Measurements from ENCODE around the gene PXMP2. TPM values are rescaled to one million over a fixed set of nuclear protein-coding genes. Genes with fewer than 3 reads are reported as not detected.

Gene PXMP2
- 10 to 100 TPM; 15.7 to 27.4 (median 19.6) TPM for polyA plus RNA-seq (ENCODE audit: insufficient read length in 10 of 10)
- long read RNA-seq, donor 1, transcript PXMP2-201 (5 exons, 957 nt): major isoform, 8 of 16 reads
- long read RNA-seq, donor 1, partial matches to known transcripts: 7 of 16 reads
- long read RNA-seq, donor 1, other reads (novel, unspliced or antisense): 0 of 16 reads
- long read RNA-seq, donor 2, transcript PXMP2-201 (5 exons, 957 nt): major isoform, 13 of 13 reads
- long read RNA-seq, donor 2, partial matches to known transcripts: 0 of 13 reads
- long read RNA-seq, donor 2, other reads (novel, unspliced or antisense): 0 of 13 reads
- long read RNA-seq, donor 3: 0 reads
- long read RNA-seq, donor 4, transcript PXMP2-201 (5 exons, 957 nt): major isoform, 17 of 19 reads
- long read RNA-seq, donor 4, partial matches to known transcripts: 0 of 19 reads
- long read RNA-seq, donor 4, other reads (novel, unspliced or antisense): 0 of 19 reads
- long read RNA-seq, donor 5, transcript PXMP2-201 (5 exons, 957 nt): major isoform, 16 of 16 reads
- long read RNA-seq, donor 5, partial matches to known transcripts: 0 of 16 reads
- long read RNA-seq, donor 5, other reads (novel, unspliced or antisense): 0 of 16 reads
- long read RNA-seq, donor 6, transcript PXMP2-201 (5 exons, 957 nt): major isoform, 9 of 24 reads
- long read RNA-seq, donor 6, partial matches to known transcripts: 13 of 24 reads
- long read RNA-seq, donor 6, other reads (novel, unspliced or antisense): 0 of 24 reads
- long read RNA-seq, donor 7, transcript PXMP2-201 (5 exons, 957 nt): major isoform, 9 of 9 reads
- long read RNA-seq, donor 7, partial matches to known transcripts: 0 of 9 reads
- long read RNA-seq, donor 7, other reads (novel, unspliced or antisense): 0 of 9 reads
- long read RNA-seq, donor 8, transcript PXMP2-201 (5 exons, 957 nt): major isoform, 9 of 24 reads
- long read RNA-seq, donor 8, partial matches to known transcripts: 15 of 24 reads
- long read RNA-seq, donor 8, other reads (novel, unspliced or antisense): 0 of 24 reads
- long read RNA-seq, donor 9, transcript PXMP2-201 (5 exons, 957 nt): major isoform, 6 of 6 reads
- long read RNA-seq, donor 9, partial matches to known transcripts: 0 of 6 reads
- long read RNA-seq, donor 9, other reads (novel, unspliced or antisense): 0 of 6 reads

DNA sequence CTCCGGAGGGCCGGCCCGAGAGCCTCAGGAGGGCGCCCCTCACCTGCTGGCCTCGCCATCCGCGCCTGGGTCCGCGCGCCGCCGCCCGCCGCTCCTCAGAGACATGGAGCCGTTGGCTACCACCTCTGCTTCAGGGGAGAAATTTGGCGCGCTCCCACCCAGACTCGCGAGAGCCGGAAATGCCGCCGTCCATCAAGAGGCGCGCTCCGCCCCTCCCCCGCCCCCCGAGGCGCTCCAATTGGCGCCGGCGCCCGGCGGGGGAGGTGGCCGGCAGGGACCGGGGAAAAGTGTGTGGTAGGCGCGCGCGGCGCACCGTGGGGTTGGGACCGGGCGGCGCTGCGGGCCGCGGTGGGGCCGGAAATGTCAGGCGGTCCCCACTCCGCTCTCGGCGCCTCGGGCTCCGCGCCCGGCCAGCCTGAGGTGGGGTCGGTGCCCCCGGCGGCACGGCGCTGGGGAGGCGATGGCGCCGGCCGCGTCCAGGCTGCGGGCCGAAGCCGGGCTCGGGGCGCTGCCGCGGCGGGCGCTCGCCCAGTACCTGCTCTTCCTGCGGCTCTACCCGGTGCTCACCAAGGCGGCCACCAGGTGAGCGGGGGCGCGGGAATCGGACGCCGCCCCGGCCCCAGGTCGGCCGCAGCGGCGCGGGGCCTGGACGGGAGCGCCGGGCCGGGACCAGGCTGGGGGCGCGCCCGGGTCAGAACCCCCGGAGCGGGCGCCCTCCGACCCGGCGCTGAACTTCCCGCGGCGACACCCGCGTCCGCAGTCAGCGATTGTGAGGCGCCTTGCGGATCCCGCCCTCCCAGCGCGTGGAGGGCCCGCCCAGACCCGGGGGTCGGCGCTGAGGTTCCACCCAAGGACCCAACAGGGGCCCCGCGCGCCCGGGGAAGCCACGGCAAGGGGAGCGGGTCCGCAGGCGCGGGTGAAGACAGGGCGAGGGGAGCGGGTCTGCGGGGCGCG is at the start of gene PXMP2, which contains the start of gene POLE:
Gene PXMP2 (plus strand): TSS at position 377 of the 954 bp plus-strand sequence. CDS start 84 bp downstream, at position 461.
Gene POLE (minus strand): TSS at position 132 of the 954 bp plus-strand sequence. CDS start 27 bp downstream, at position 105.
- DNase-seq: peak; percentile 96 to 98 (median 97)

DNA sequence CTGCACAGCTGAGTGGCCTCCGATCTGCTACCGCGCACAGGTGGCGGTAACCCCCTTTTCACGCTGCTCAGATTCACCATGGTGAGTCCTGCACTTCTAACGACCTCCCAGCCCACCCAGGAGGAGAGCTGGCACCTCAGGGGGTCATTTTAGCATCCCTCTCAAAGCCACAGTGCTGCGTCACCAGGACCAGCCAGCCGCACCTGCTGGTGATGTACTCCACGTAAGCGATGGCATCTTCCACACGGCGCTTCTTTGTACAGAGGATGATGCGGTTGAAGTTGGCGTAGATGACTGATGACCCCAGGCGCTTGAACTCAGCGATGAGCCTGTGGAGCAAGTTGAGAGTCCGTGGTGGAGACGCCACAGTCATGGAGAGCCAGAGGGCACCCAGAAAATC is 49.6 kb upstream of the PXMP2 start:
- DNase-seq: no peak

DNA sequence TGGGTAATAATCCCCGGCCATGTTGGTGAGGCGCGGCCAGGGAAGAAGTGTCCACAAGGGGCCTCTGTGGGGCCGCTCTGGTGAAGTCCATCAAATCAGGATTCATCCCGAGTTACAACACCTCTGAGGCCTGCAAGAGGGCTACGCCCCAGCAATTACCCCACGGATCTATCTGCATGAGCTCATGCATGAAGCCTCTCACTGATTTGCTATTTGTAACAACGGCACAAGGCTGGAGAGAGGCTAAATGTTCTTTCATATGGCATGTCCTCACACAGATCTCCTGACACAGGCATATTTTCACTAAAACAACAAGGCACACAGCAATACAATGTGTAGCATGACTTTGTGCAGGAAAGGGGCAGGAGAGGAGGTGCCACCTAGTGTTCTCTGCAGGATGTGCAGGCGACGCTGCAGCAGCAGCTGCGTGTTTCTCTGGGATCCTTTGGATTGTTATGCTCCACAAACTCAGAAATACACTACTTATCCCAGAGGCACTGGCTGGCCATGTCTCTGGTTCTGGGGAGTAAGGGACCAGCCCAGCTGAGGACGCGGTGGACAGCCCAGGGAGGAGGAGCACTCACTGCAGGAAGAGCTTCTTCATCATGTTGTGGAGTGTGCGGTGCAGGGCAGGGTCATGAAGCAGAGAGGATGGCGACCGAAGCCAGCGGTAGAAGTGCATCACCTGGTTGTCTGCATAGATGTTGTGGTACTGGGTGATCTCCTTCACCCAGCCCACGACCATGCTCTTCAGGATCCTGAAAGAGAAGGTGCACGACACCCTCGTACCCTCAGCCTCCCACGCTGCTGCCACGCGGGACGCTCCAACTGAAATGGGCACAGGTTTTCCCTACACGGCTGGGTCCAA is 48.6 kb upstream of the PXMP2 start:
- DNase-seq: peak in 1 of 3 donors; percentile 57

DNA sequence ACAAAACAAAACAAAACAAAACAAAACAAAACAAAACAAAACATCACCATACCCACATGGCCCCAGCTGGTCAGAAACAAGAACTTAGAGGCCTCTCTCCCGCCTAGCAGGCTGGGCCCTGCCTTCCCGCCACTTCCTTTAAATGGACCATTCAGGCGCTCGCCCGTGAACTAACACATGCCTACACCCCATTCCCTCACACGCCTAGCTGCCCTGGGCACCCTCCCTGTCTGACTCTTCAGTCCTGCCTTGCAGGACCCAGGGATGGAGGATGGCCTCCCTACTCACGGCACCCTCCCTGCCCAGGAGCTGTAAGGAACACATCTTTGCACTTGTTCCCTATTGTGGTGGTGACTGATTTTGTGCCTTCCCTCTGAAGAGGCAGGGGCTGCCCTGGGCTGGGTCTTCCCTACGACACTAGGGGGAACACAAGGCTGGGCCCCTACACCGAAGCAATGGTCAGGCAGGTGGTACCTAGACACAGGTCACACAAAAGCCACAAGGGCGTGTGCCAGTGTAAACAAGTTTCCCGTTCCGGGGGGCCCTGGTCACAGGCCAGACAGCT is 47.3 kb upstream of the PXMP2 start:
- no peak for DNase-seq

DNA sequence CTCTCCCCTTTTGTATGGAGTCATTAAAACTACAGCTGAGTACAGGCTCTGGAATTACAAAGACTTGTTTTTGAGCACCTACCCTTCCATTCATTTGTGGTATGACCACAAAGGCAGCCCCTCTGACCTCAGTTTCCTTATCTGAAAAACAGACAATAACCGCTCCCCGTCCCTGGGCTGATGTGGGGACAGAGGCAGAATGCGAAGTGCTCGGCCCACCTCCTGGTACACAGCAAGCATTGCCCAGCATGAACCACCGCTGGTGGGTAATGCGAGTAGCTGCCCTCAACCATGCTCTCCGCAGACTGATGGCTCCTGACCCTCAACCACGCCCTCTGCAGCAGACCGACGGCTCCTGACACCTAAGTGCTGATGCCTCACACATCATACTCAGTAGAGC is 46.5 kb upstream of the PXMP2 start:
- DNase-seq: no peak

DNA sequence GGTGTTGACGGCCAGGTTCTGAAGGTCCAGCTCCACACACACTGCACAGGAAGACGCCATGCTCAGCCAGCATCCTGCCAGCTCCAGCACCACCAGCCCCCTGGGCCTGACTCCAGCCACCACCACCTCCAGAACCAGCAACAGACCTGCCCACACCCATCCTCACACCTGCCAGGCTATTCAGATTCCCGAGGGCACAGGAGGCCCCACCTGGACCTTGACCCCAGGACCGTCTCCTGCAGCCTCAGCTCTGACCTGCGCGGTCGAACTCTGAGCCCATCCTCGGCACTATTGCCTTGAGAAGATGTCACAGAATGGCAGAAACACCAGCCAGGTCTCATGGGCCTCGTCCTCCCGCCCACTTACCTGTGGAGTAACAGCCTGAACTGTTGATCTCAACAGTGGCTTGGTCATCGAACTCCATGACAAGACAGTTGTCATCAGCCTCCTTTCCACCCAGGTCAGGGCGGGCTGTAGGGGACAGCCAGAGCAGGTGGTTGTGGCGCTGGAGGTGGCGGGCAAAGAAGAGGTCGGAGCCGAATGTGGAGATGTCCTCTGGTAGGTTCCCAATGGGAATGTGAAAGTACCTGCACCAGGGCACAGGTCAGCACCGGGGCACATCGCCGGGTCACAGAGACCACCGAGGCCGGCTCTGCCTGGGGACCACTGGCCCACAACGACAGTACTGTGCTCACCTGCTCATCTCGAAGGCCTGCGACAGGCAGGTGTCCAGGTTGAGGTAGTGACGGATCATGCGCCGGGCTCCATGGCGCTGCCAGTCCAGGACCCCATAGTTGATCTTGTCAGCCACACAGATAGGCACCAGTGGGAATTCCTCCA is 45.4 kb upstream of the PXMP2 start:
- DNase-seq: no peak

DNA sequence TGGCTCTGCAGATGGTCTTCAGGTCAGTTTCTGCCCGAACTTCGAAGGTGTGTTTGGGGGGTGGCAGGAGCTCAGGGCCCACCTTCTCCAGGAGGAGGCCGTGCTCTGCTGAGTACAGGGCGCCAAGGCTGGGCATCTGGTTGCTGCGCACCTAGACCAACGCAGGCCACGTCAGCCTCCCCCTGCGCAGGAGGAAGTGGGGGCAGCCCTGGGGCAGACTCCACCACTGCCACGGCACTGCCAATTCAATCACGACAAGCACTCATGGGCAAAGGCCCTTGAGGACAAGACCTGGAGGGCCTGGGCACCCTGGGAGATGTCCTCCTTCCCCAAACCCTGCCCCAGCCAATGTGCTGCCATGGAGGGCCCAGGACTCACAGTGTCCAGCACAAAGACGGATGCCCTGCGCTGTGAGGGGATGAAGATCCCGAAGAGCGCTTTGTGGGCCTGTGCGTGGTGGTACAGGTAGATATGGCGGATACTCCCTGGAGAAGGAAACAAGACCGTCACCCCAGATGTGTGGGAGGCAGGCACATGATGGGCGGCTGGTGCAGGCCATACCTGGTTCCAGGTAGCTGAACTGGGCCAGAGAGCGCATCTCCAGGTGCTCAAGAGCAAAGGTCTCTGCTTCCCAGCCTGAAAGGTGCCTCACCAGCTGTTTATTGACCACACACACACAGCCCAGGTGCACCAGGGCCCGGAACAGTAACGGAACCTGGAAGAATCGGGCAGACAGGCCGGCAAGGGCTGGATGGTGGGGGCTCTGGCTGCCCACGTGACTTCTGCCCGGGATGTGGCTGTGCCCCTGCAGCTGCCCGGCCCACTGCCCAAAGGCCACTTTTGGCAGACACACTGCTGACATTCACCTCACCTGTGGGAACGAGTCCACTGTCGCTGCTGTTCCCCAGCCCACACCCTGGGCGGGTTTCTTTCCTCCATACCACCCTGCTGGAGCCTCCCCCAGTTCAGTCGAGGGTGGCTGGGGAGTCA is 44.2 kb upstream of the PXMP2 start:
- DNase-seq: no peak

DNA sequence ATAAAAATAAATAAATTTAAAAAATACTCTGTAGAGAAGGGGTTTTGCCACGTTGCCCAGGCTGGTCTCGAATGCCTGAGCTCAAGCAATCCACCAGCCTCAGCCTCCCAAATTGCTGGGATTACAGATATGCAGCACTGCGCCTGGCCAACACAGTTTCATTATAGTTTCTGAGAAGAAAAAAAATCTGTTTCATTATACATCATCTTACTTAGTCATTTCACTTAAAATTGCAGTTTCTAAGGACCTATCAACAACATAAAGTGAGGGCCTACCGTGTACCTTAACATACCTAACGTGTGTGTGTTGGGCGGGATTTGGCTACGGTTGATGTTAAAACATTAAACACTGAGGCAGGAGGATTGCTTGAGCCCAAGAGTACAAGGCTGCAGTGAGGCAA is 40.5 kb upstream of the PXMP2 start:
- no peak for DNase-seq

DNA sequence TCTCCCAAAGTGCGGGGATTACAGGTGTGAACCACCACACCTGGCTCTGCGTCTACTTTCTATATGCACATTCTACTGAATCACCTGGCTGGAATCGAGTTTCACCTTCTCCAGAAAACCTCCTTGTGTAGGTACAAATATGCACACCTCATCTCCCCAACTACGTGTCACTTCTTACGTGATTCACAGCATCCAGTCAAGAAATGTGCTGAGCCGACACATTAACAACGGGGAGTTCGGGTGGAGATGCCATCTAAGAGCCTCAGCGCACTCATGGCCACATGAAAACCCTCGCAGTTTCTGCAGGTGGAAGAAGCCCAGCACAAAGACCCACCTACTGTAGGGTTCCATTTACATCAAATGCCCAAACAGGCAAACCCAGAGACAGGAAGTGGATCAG is 39.5 kb upstream of the PXMP2 start:
- no peak for DNase-seq

DNA sequence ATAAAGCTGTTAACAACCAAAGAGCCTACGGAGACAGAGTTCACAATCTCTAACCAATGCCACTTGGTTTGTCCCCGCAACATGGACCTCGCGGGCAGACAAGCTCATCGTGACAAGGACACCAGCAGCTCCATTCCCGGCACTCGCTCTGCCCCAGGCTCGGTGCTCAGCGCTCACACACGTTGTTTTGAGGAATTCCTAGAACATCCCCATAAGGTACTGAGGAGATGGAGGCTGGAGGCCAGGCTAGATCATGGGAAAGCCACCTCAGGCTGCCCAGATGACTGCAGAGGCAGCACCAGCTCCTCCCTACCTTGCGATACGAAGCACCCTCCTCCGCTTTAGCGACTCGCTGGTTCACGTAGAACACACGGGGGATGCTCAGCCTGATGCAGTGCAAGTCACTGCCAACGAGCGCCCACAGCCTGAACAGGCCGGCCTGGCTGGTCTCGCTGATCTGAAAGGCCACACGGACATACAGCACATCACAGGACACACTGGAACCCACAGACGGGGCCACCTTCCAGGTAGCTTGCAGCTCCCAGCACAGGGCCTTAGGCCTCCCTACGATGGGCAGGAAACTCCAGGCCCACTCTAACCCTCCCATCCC is 38.7 kb upstream of the PXMP2 start:
- no peak for DNase-seq

DNA sequence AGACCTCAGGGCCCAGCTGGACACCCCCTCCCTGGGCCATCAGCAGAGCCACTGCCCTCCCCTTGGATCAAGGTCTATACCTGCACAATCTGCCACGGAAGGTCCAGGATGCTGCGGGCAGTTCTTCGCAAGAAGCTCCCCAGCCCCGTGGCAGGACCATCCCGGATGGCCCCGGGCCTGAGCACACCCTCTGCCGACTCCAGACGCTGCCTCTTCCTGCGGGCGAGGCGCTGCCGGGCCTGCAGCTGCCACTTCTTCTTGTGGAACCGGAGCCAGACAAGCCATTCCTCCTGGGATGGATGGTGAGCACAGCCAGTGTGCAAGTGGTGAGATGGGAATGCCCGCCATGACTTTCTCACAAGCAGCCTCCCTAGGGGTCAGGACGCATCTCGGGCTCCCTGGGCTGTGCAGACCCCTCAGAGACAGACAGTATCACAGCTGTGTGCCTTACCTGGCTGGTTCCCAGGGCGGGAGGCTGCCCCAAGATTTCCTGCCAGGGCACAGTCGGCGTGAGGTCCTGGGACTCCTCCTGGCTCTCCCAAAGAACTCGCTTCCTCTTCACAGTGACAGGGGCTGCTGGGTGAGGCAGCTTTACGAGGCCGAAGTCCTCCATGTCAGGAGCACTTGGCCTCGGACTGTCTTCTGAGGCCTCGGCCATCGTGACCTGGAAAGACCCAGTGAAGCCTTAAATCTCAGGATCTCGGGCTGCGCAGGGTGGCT is 38.0 kb upstream of the PXMP2 start:
- DNase-seq: no peak

DNA sequence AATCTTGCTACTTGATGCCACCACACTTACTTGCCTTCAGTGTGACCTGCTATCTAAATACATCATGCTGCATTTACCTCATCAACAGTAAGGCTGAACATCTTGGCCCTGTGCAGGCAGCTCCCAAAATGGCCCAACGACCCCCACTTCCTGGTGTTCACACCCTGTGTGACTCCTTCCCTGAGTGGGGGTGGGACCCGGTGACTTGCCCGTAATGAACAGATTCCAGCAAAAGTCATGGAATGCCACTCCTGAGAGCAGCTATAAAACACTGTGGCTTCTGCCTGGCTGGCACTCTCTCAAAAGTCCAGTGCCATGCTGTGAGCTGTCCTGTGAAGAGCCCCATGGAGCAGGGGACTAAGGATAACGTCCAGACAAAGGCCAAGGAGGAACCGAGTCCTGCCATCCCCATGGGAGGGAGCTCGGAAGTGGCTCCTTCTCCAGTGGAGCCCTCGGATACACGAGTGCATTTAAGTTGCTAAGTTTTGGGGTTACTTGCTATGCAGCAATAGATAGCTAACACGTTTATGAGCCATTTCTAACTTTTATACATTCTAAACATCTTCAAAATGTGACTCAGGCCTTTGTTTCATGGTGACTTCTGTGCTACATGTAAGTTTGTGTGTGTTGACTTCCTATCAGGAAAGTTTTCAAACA is 35.8 kb upstream of the PXMP2 start:
- DNase-seq: no peak

DNA sequence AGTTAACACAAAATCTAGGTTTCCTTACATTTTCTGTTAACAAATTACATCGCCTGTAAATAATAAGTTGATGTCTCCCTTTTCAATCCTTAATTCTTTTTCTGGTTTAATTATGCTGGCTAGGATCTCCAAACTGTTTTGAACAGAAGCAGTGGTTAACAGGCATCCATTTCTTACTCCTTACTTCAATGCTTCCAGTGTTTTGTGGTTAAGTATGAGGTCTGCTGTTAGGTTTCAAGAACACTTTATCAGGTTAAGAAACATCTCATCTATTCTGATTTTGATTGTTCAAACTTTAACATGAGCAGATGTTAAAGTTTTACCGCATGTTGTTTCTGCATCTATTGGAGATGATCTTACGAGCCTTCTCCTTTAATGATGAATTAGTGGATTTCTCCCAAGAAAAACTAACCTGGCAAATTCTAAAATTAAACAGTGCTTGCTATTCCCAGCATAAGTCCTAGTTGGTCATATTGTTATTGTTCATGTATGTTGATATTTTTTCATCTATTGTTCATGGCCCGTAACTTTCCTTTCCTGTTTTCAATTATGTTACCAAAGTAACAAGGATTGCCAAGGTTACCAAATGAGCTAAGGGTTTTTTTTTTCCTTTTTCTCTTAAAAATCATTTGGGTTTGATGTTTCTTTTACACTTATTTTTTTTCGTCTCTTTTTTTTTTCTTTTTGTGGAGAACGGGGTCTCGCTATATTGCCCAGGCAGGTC is 33.7 kb upstream of the PXMP2 start:
- DNase-seq: no peak

DNA sequence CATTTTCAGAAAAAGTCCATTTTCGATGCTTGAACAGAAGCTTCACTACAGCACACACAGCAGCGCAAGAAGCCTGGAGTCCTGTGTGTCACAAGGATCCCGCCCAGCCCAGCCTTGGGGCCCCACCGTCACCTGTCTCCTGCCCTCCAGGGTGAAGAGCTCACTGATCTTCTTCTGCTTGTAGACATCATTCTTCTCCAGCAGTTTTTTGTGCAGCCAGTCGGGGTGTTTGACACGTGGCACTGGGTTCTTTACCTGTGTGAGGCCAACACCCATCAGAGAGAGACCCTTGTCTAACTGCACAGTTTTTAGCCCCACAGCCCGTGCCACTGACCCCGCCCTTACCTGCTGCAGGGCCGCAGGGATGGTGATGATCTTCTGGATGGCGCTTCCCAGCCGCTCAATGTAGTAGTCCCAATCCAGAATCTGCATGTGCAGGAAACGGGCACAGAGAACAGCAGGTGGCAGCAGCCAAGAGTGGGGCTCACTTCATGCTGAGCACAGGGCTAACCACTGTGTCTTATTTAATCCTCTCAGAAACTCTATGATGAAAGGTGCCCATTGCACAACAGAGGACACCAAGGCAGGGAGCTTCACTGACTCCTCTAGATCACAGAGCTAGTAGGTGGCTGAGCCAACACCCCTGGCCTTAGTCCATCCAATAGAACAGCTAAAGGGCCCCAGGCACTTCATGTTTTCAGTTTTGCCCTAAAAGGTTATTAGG is 30.2 kb upstream of the PXMP2 start:
- no peak for DNase-seq

All from muscle of back (tissue), 13 donors.